Stomach smooth muscle (tissue), 2 donors: ENCODE data around the gene DCDC1.

Experiments
- H3K27ac ChIP-seq: one replicate; pipeline ENCODE4 v1.7.0; 2013; ENCODE audit warnings: mild to moderate bottlenecking, low read length, inconsistent platforms
- H3K27me3 ChIP-seq, 2 donors: one replicate each; pipeline ENCODE4 v1.7.0; 2013; ENCODE audit warnings: low read length in 2 of 2; ENCODE audit not compliant: insufficient read depth in 2 of 2, control insufficient read depth in 1 of 2
- H3K36me3 ChIP-seq, 2 donors: one replicate each; pipeline ENCODE4 v1.7.0; 2013; ENCODE audit warnings: low read length in 2 of 2; ENCODE audit not compliant: control insufficient read depth in 2 of 2, insufficient read depth in 2 of 2
- H3K4me1 ChIP-seq: one replicate; pipeline ENCODE4 v1.7.0; 2013; ENCODE audit warnings: low read length; ENCODE audit not compliant: control insufficient read depth, insufficient read depth
- H3K4me3 ChIP-seq, 2 donors: one replicate each; pipeline ENCODE4 v1.7.0; 2013; ENCODE audit warnings: low read length in 2 of 2
- H3K9ac ChIP-seq, 2 donors: one replicate each; pipeline ENCODE4 v1.7.0; 2013; ENCODE audit warnings: low read length in 2 of 2, mild to moderate bottlenecking in 1 of 2
- H3K9me3 ChIP-seq, 2 donors: one replicate each; pipeline ENCODE4 v1.7.0; 2013; ENCODE audit warnings: low read length in 2 of 2; ENCODE audit not compliant: control insufficient read depth in 2 of 2
- donor health status: healthy.
- donor health status: Pancreatic carcinoma.

DCDC1 gene

GRCh38 chr11:31106326-31106725, 263.2 kb downstream of the DCDC1 start:
- H3K27me3 ChIP-seq: no peaks in the 10 kb centered on the region
- no peak overlapping the region for H3K9ac ChIP-seq
- H3K4me3 ChIP-seq: no peak overlapping the region
- H3K9me3 ChIP-seq: no peaks in the 10 kb centered on the region
- no peak overlapping the region for H3K27ac ChIP-seq
- no peaks in the 10 kb centered on the region for H3K36me3 ChIP-seq
- H3K4me1 ChIP-seq: no peaks in the 10 kb centered on the region

- Histone ChIP-seq H3K9me3 (no peaks in the 10 kb centered on the region), H3K4me1 (no peaks in the 10 kb centered on the region), H3K9ac (no peak overlapping the region), H3K27me3 (no peaks in the 10 kb centered on the region), H3K4me3 (no peak overlapping the region), H3K27ac (no peak overlapping the region), H3K36me3 (no peaks in the 10 kb centered on the region)
These were observed 266.7 kb downstream of the DCDC1 start for GRCh38 chr11:31102875-31103274.

- Histone ChIP-seq H3K4me1 (no peaks in the 10 kb centered on the region), H3K9ac (no peak overlapping the region), H3K27me3 (no peaks in the 10 kb centered on the region), H3K27ac (no peak overlapping the region), H3K36me3 (no peaks in the 10 kb centered on the region), H3K9me3 (no peaks in the 10 kb centered on the region), H3K4me3 (no peak overlapping the region)
These were observed 267.2 kb downstream of the DCDC1 start for GRCh38 chr11:31102316-31102715.

GRCh38 chr11:31096191-31096805, 273.2 kb downstream of the DCDC1 start:
- no peak overlapping the region for H3K9ac ChIP-seq
- no peak overlapping the region for H3K4me3 ChIP-seq
- no peaks in the 10 kb centered on the region for H3K4me1 ChIP-seq
- no peak overlapping the region for H3K27ac ChIP-seq
- no peaks in the 10 kb centered on the region for H3K27me3 ChIP-seq
- H3K36me3 ChIP-seq: no peaks in the 10 kb centered on the region
- no peaks in the 10 kb centered on the region for H3K9me3 ChIP-seq

GRCh38 chr11:31092638-31093037, 276.9 kb downstream of the DCDC1 start:
- H3K9me3 ChIP-seq: peaks cover 0 to 5% of the 10 kb centered on the region in 2 donors
- no peak overlapping the region for H3K27ac ChIP-seq
- no peak overlapping the region for H3K9ac ChIP-seq
- no peak overlapping the region for H3K4me3 ChIP-seq
- H3K36me3 ChIP-seq: no peaks in the 10 kb centered on the region
- H3K4me1 ChIP-seq: no peaks in the 10 kb centered on the region
- no peaks in the 10 kb centered on the region for H3K27me3 ChIP-seq

- H3K4me1 ChIP-seq: no peaks in the 10 kb centered on the region
- H3K9ac ChIP-seq: no peak overlapping the region
- no peaks in the 10 kb centered on the region for H3K36me3 ChIP-seq
These were observed 280.4 kb downstream of the DCDC1 start for GRCh38 chr11:31089117-31089516.

GRCh38 chr11:31069447-31070205, 299.9 kb downstream of the DCDC1 start:
- H3K9me3 ChIP-seq: no peaks in the 10 kb centered on the region
- no peaks in the 10 kb centered on the region for H3K4me1 ChIP-seq
- no peak overlapping the region for H3K27ac ChIP-seq
- no peak overlapping the region for H3K9ac ChIP-seq
- H3K27me3 ChIP-seq: no peaks in the 10 kb centered on the region
- no peaks in the 10 kb centered on the region for H3K36me3 ChIP-seq
- no peak overlapping the region for H3K4me3 ChIP-seq

More at GRCh38 chr11:31089117-31089516, 280.4 kb downstream of the DCDC1 start:
- peaks cover 0 to 5% of the 10 kb centered on the region in 2 donors for H3K9me3 ChIP-seq
- H3K4me3 ChIP-seq: no peak overlapping the region
- H3K27ac ChIP-seq: no peak overlapping the region
- H3K27me3 ChIP-seq: no peaks in the 10 kb centered on the region

- H3K27ac ChIP-seq: no peak overlapping the region
- no peaks in the 10 kb centered on the region for H3K27me3 ChIP-seq
- no peaks in the 10 kb centered on the region for H3K9me3 ChIP-seq
- H3K9ac ChIP-seq: no peak overlapping the region
- H3K4me1 ChIP-seq: no peaks in the 10 kb centered on the region
- H3K36me3 ChIP-seq: no peaks in the 10 kb centered on the region
- no peak overlapping the region for H3K4me3 ChIP-seq
These were observed 308.7 kb downstream of the DCDC1 start for GRCh38 chr11:31060880-31061279.

- H3K4me3 ChIP-seq: no peak overlapping the region
- no peaks in the 10 kb centered on the region for H3K36me3 ChIP-seq
- H3K9me3 ChIP-seq: no peaks in the 10 kb centered on the region
- no peak overlapping the region for H3K9ac ChIP-seq
- no peaks in the 10 kb centered on the region for H3K27me3 ChIP-seq
- no peak overlapping the region for H3K27ac ChIP-seq
- H3K4me1 ChIP-seq: no peaks in the 10 kb centered on the region
These were observed 310.0 kb downstream of the DCDC1 start for GRCh38 chr11:31059529-31059928.

- Histone ChIP-seq H3K9ac (no peak overlapping the region), H3K9me3 (peaks cover 0 to 3% of the 10 kb centered on the region in 2 donors), H3K36me3 (no peaks in the 10 kb centered on the region), H3K4me1 (no peaks in the 10 kb centered on the region), H3K27me3 (no peaks in the 10 kb centered on the region), H3K4me3 (no peak overlapping the region), H3K27ac (no peak overlapping the region)
These were observed 319.3 kb downstream of the DCDC1 start for GRCh38 chr11:31050061-31050765.
